Omental fat pad (tissue), 4 donors: ENCODE data around the gene ATRN. TPM values are rescaled to one million over a fixed set of nuclear protein-coding genes. Genes with fewer than 3 reads are reported as not detected.

Experiments used
- ATAC-seq: fragments of 150-250 bp; one replicate; pipeline ENCODE4 v1.9.1; 2016; ENCODE audit warnings: mild to moderate bottlenecking, moderate library complexity; ENCODE audit not compliant: low FRiP score
- DNase-seq: peaks from one replicate; pipeline ENCODE4 v3.0.0-alpha.2; 2019; ENCODE audit warnings: low spot score
- CTCF ChIP-seq, 3 donors: fragments of 450-650 bp; IDR thresholded peaks; one replicate each; pipeline ENCODE4 v1.5.1; 2016 to 2017; ENCODE audit warnings: antibody characterized with exemption in 3 of 3, mild to moderate bottlenecking in 3 of 3, moderate library complexity in 2 of 3
- total RNA-seq, 4 donors: library from RNA; depleted of rRNA; stranded (reverse); fragments of >200 nt; gene quantifications; one replicate each; pipeline ENCODE4 v1.1.0, GENCODE V29; 2016

ATRN gene
- total RNA-seq, 4 donors from 2014 or later: 20.2 to 32.9 (median 26.3) TPM

- ATAC-seq (no peak), DNase-seq (no peak)
- no peak for TF ChIP-seq CTCF (IDR thresholded peaks at IDR 0.05)
These were observed 206.9 kb downstream of the ATRN start for GRCh38 chr20:3677733-3678132.

GRCh38 chr20:3678198-3678597 is 207.4 kb downstream of the ATRN start:
- no peak for ATAC-seq
- no peak for TF ChIP-seq CTCF (IDR thresholded peaks at IDR 0.05)
- DNase-seq: no peak

- DNase-seq: no peak
- TF ChIP-seq CTCF (IDR thresholded peaks at IDR 0.05): no peak
- no peak for ATAC-seq
These were observed 208.3 kb downstream of the ATRN start for GRCh38 chr20:3678856-3679720.

GRCh38 chr20:3679749-3680700 is 209.2 kb downstream of the ATRN start:
- TF ChIP-seq CTCF (IDR thresholded peaks at IDR 0.05): no peak
- ATAC-seq: peak; percentile 60
- DNase-seq: no peak

- ATAC-seq: peak; percentile 13
- no peak for TF ChIP-seq CTCF (IDR thresholded peaks at IDR 0.05)
- no peak for DNase-seq
These were observed 210.0 kb downstream of the ATRN start for GRCh38 chr20:3680701-3681351.

- no peak for DNase-seq
- no peak for TF ChIP-seq CTCF (IDR thresholded peaks at IDR 0.05)
- no peak for ATAC-seq
These were observed 210.6 kb downstream of the ATRN start for GRCh38 chr20:3681352-3681930.
